ENCODE results near the gene MPHOSPH8. TPM values are rescaled to one million over a fixed set of nuclear protein-coding genes. Genes with fewer than 3 reads are reported as not detected.
"Not testable (repeated sequence)": the region's sequence is repeated elsewhere in the genome, so short reads cannot be mapped to it uniquely, and the experiment has no call there.

MPHOSPH8 gene
- total RNA-seq, 1 experiment from 2014 or later = 19.3 TPM

DNA sequence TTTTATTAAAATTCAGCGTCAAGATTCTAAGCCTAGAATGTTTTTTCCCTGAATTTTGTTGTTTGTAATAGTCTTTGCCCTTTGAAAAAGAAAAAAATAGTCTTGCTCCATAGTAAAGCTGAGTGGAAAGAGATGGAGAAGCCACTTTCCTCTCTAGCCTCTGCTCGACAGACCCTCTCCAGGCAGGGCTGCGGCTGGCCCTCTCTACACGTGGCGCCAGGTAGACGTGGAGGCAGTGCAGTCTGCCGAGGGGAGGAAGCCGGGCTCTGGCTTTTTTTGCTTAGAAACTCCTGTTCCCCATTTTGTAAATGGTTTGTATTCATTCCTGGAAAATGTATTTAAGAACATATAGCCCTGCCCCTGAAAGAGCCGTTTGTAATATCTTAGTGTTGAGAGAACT is 35.3 kb downstream of the MPHOSPH8 start:
- in situ Hi-C loops (cut with HindIII; ENCODE audit: low pct_unique_long_range_greater_than_20kb, low sequenced_read_pairs) = no loop called here

DNA sequence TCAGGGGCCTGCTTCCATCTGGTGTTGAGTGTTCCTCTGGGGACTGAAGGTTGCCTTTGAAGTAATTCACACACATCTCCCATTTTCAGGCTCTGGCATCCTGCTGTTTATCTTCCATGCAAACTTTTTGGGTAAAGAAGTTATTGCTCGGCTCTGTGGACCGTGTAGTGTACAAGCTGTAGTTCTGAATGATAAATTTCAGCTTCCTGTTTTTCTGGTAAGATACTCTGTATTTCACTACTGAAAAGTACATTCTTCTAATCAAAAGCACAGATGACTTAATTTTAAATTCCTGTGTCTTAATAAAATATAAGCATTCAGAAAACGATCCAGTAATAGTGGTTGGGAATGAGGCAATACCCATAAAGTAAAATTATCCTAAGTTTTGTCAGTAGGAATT is 36.7 kb downstream of the MPHOSPH8 start:
- no peak for DNase-seq (ENCODE audit: low read depth, low spot score)
- in situ Hi-C loops (cut with HindIII; ENCODE audit: low pct_unique_long_range_greater_than_20kb, low sequenced_read_pairs) = no loop called here

More for the DNA sequence above, 35.3 kb downstream of the MPHOSPH8 start:
- DNase-seq (ENCODE audit: low read depth, low spot score) = no peak

DNA sequence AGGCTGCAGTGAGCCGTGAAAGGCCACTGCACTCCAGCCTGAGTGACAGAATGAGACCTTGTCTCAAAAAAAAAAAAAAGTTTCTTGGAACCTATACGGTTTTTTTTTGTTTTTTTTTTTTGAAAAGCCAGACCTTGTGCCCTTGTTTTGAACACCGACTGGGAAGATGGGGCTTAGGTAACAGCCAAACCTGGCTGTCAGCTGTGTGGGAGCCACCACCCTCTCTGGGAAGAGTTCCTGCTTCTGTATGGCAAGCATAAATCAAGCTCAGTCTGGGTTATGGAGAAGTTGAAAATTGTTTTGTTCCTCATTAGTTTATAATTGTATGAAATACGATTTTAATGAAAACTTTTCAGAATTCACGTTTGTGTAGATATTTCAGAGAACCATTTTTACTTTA is 39.5 kb downstream of the MPHOSPH8 start:
- no peak for DNase-seq (ENCODE audit: low read depth, low spot score)
- in situ Hi-C loops (cut with HindIII; ENCODE audit: low pct_unique_long_range_greater_than_20kb, low sequenced_read_pairs) = no loop called here

DNA sequence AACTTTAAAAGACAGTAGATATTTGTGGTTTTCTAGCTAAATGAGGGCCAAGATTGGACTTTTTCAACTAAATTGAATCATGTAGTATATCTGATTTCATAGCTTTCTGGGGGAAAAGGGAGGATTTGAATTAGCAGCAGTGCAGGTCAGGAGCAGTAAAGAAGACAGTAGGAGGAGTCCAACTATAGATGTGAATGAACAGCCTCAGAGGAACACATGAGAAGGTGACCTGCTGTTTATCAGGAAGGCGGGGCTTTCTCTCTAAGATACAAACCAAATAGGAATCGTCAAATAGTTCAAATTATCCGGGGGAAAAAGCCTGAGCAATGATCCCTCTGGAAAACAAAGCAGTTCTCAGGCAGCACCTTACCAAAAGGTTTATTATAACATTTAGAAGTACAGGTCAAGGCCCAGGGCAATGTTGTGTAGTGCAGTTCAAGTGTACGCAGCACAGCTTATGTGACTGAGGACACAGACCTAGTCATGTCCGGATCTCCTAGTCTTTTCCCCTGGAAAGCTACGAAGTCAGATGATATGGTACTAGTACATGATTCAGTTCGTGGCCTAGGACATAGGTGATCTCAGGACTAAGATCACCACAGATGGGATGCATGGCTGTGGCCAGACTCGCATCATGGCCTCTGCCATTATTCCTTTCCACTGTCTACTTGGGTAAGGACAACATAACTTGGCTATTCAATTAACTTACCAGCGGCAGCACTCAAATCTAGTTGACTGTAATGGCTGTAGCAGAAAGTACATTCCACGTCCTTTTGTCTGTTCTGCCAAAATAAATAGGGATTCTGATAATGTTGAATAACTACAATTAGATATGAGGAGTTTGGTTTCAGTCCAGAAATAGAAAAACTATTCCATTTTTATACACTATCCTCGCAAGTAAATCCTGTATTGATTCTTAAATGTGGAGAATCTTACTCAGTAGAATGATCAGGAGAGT is 40.3 kb downstream of the MPHOSPH8 start:
- no peak for DNase-seq (ENCODE audit: low read depth, low spot score)
- in situ Hi-C loops (cut with HindIII; ENCODE audit: low pct_unique_long_range_greater_than_20kb, low sequenced_read_pairs) = no loop called here

- in situ Hi-C loops (cut with HindIII; ENCODE audit: low pct_unique_long_range_greater_than_20kb, low sequenced_read_pairs) = no loop called here
- DNase-seq (ENCODE audit: low read depth, low spot score) = no peak
Measured at GRCh38 chr13:19674898-19675297, 41.4 kb downstream of the MPHOSPH8 start.

- in situ Hi-C loops (cut with HindIII; ENCODE audit: low pct_unique_long_range_greater_than_20kb, low sequenced_read_pairs) = no loop called here
Measured at GRCh38 chr13:19676168-19676567, 42.7 kb downstream of the MPHOSPH8 start.

GRCh38 chr13:19680751-19681150 is 47.3 kb downstream of the MPHOSPH8 start:
- in situ Hi-C loops (cut with HindIII; ENCODE audit: low pct_unique_long_range_greater_than_20kb, low sequenced_read_pairs) = no loop called here

More at GRCh38 chr13:19676168-19676567, 42.7 kb downstream of the MPHOSPH8 start:
- no peak for DNase-seq (ENCODE audit: low read depth, low spot score)

GRCh38 chr13:19681517-19681916 is 48.1 kb downstream of the MPHOSPH8 start:
- no peak for DNase-seq (ENCODE audit: low read depth, low spot score)
- in situ Hi-C loops (cut with HindIII; ENCODE audit: low pct_unique_long_range_greater_than_20kb, low sequenced_read_pairs) = no loop called here

More at GRCh38 chr13:19680751-19681150, 47.3 kb downstream of the MPHOSPH8 start:
- no peak for DNase-seq (ENCODE audit: low read depth, low spot score)

DNA sequence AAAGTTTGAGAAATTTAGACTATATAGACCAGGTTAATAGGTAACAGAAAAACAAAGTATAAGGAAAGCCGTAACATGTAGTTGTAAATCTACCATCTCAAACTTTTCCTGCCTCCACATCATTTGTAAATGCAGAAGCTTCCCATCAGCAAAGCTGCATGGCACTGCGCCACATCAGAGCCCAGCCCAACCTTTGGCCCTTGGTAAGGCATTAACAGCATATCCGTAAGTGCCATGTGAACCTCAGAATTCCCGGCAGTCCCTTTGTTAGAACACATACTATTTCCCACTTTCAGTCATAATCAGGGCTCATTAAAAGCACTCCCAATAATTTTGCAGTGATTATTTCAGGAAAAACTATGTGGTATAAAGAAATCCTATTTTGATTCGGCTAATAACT is 51.6 kb downstream of the MPHOSPH8 start:
- DNase-seq (ENCODE audit: low read depth, low spot score) = no peak

GRCh38 chr13:19685437-19685836 is 52.0 kb downstream of the MPHOSPH8 start:
- no peak for DNase-seq (ENCODE audit: low read depth, low spot score)
- in situ Hi-C loops (cut with HindIII; ENCODE audit: low pct_unique_long_range_greater_than_20kb, low sequenced_read_pairs) = no loop called here

More for the DNA sequence above, 51.6 kb downstream of the MPHOSPH8 start:
- in situ Hi-C loops (cut with HindIII; ENCODE audit: low pct_unique_long_range_greater_than_20kb, low sequenced_read_pairs) = no loop called here

GRCh38 chr13:19691447-19691846 is 58.0 kb downstream of the MPHOSPH8 start:
- DNase-seq (ENCODE audit: low read depth, low spot score); in situ Hi-C loops (cut with HindIII; ENCODE audit: low pct_unique_long_range_greater_than_20kb, low sequenced_read_pairs): not testable (repeated sequence)

- no peak for DNase-seq (ENCODE audit: low read depth, low spot score)
- in situ Hi-C loops (cut with HindIII; ENCODE audit: low pct_unique_long_range_greater_than_20kb, low sequenced_read_pairs) = no loop called here
Measured at GRCh38 chr13:19695428-19695827, 62.0 kb downstream of the MPHOSPH8 start.

GRCh38 chr13:19695829-19696228 is 62.4 kb downstream of the MPHOSPH8 start:
- in situ Hi-C loops (cut with HindIII; ENCODE audit: low pct_unique_long_range_greater_than_20kb, low sequenced_read_pairs) = no loop called here
- no peak for DNase-seq (ENCODE audit: low read depth, low spot score)

GRCh38 chr13:19700963-19701362 is 67.5 kb downstream of the MPHOSPH8 start:
- DNase-seq (ENCODE audit: low read depth, low spot score); in situ Hi-C loops (cut with HindIII; ENCODE audit: low pct_unique_long_range_greater_than_20kb, low sequenced_read_pairs): not testable (repeated sequence)

GRCh38 chr13:19701619-19702018 is 68.2 kb downstream of the MPHOSPH8 start:
- DNase-seq (ENCODE audit: low read depth, low spot score); in situ Hi-C loops (cut with HindIII; ENCODE audit: low pct_unique_long_range_greater_than_20kb, low sequenced_read_pairs): not testable (repeated sequence)

DNA sequence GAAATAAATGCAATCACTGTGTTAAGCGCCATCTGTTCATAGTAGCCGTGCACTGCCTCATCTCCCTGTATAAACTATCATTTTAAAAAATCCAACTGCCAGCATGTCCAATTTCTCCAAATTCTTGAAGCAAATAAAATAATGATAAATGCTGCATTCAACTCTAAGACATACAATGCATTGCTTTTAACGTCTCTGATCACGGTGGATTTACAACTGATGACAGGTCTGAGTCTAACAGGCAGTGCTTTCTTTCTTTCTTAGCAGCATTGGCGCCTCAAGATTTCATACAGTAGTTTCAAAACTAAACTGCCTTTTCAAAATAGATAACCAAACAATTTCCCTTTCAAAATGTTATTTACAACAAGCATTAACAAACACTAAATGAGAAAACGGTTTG is 70.8 kb downstream of the MPHOSPH8 start:
- in situ Hi-C loops (cut with HindIII; ENCODE audit: low pct_unique_long_range_greater_than_20kb, low sequenced_read_pairs) = not testable (repeated sequence)
- DNase-seq (ENCODE audit: low read depth, low spot score) = peak; percentile 73

DNA sequence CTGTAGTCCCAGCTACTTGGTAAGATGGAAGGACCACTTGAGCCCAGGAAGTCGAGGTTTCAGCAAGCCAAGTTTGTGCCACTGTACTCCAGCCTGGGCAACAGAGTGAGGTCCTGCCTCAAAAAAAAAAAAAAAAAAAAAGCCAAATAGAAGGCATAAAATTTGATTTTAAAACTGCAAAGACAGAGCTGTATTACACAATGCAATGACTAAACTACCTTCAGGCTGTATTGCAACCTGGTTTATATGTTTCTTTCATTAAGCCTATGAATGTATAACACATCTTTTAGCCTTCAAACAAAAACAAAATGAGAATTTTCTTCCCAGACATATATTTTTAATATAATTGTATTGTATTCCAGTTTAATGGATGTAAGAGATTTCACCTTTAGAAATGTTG is 75.6 kb downstream of the MPHOSPH8 start:
- DNase-seq (ENCODE audit: low read depth, low spot score); in situ Hi-C loops (cut with HindIII; ENCODE audit: low pct_unique_long_range_greater_than_20kb, low sequenced_read_pairs): not testable (repeated sequence)

GRCh38 chr13:19709782-19710181 is 76.3 kb downstream of the MPHOSPH8 start:
- in situ Hi-C loops (cut with HindIII; ENCODE audit: low pct_unique_long_range_greater_than_20kb, low sequenced_read_pairs); DNase-seq (ENCODE audit: low read depth, low spot score): not testable (repeated sequence)
